H1 (cell line): ENCODE data around the gene OTOP3.

Source experiments
- EZH2 ChIP-seq: fragments of 200-600 bp; sonication (generic); IDR thresholded peaks from 2 replicates; pipeline ENCODE4 v1.7.1; 2012; ENCODE audit warnings: low read depth, mild to moderate bottlenecking, moderate library complexity, low read length, inconsistent platforms; ENCODE audit not compliant: severe bottlenecking
- JUN ChIP-seq: IDR thresholded peaks from 2 replicates; pipeline ENCODE4 v1.6.1; 2011; ENCODE audit warnings: low read depth, mild to moderate bottlenecking, improper control_type of control experiment, low read length
- POLR2A ChIP-seq, 2 experiments: IDR thresholded peaks; 1 replicate in 1 of 2; 2 replicates in 1 of 2; pipeline ENCODE4 v1.6.1; 2011; ENCODE audit warnings: low read depth in 2 of 2, low read length in 2 of 2, mild to moderate bottlenecking in 2 of 2; ENCODE audit errors: control extremely low read depth in 1 of 2
- SIN3A ChIP-seq, 2 experiments: IDR thresholded peaks in 1 of 2; conservative IDR thresholded peaks in 1 of 2; 2 replicates each; pipeline ENCODE4 v1.6.1; 2011 to 2012; ENCODE audit warnings: low read length in 2 of 2, improper control_type of control experiment in 1 of 2, low read depth in 1 of 2, mild to moderate bottlenecking in 1 of 2
- USF2 ChIP-seq: IDR thresholded peaks from 2 replicates; pipeline ENCODE4 v1.6.1; 2011; ENCODE audit warnings: low read length, improper control_type of control experiment

DNA sequence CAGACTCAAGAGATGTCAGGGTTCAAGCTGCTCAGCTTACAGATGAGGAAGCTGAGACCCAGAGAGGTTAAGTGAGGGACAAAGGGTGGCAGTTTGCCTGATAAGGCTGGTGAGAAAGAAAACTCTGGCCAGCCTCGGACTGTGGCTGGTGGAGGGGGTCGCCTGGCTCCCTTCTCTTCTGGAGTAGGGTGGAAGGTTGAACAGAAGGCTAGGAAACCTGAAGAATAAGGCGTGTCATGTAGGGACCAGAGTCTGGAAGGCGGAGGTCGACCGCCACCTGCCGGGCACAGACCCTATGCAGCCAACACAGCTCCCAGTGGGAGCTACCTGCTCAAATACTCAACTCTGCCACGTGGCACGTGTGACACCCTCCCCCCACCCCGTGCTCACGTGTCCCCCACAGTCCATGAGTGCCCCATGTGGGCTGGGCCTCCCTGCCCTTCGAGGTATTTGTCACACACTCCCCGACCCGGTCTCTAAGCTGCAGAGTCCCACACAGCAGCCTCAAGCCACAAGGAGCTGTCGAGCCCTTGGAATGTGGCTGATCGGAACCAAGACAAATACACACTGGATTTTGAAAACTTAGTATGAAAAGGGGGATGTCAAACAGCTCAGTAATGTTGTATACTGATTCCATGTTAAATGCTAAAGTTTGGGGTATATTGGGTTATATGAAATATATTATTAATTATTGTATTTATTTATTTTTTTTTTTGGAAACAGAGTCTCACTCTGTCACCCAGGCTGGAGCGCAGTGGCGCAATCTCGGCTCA, 25.1 kb downstream of the OTOP3 start:
- peak in 1 of 2 experiments; percentile 67; a peak in 1 of 4 replicates for TF ChIP-seq SIN3A (conservative IDR thresholded peaks at IDR 0.05 in 1 of 2, IDR thresholded peaks at IDR 0.05 in 1 of 2; ENCODE audit: low read depth in 1 of 2, low read length in 2 of 2)
- no peak for TF ChIP-seq JUN
- no peak for TF ChIP-seq POLR2A (IDR thresholded peaks at IDR 0.05; ENCODE audit: control extremely low read depth in 1 of 2, low read depth in 2 of 2, low read length in 2 of 2)
- TF ChIP-seq USF2: peak; percentile 80
- no peak for TF ChIP-seq EZH2
